Measurements from ENCODE around the gene PDLIM1.

The PDLIM1 gene

DNA sequence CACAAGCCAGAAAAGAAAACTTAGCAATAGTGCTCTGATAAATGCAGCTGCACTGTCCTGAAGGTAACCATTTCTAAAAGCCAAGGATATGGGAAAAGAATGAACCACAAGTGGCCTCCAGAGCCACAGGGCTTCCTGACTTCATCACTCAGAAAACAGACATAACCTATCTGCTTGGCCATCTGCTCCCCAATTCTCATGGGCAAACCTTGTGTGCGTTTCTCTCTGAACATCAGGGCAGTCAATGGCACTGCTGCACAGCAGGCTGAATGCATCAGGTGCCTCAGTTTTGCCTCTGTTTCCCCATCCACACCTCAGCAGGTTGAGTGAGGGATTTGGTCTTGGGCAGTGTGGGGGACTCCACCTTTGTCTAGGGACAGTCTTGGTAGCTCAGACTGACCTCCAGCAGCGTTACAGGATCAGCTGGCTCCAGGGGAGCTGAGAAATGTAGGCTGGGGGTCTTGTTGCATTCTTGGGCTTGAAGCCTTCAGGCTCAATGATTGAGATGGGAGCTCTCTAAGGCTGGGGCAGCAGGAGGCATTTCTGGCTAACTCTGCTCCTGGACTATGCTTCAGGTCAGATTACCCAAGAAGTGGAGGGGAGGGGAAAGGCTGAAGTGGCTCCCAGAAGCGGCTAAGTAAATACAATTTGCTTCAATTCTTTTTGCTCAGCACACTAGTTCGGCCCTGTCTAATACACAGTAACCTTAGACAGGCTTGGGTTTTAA lies 23.6 kb upstream of the PDLIM1 start:
- DNase-seq = no peak

DNA sequence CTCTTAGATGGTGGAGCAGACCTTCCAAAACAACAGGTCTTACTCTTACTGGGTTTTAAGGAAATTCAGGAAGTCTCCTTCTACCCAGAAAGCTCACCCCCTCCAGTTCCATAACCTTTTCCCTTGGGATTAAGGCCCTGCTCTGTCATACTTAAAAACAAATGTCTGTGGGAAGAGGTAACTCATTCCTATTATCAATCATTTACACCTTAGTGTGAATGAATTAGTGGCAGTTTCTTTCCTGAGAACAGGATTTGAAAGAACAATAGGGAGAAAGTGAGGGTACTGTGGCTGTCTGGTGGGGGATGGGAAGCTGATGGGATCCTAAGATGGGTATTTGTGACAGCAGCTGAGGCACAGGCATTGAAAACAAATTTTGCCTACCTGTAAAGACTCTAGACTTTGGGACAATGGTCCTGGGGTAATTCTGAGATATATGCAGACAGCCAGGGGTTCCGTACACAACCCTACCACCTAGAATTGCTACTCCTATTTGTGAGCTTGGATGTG lies 22.2 kb upstream of the PDLIM1 start:
- DNase-seq = no peak

DNA sequence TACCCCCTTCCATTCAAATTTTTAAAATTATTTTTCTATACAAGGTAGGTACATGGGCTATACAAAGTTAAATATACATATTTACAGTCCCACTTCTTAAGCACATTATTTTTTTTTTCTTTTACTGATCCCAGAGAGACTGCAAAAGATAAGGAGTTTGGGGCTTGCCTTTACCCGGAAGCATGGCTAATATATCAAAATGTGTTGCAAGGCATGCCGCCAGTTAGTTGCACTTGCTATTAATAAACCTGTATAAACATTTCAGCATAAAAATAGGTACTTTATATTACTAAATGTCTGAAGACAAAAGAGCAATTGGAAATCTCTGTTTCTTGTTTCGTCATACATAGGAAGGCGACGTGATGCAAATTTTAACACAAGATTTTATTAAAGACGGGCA lies 21.5 kb upstream of the PDLIM1 start:
- no peak for DNase-seq

DNA sequence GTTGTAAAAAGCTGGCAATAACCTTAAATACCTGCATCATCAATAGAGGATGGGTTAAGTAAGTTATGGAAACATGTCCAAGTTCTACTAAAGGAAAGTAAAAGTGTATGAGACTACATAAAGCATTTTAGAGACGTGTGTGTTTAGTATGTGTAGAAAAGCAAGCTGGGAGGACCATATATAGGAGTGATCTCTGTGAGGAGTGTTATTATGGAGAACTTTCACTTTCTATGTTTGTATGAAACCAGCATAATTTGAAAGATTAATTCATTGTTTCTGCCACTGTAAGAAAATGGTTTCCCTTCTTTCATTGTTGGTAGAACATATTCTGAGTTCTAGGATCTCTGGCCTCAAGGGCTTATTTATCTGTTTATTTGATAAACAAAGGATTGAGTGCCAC lies 19.2 kb upstream of the PDLIM1 start:
- no peak for DNase-seq

DNA sequence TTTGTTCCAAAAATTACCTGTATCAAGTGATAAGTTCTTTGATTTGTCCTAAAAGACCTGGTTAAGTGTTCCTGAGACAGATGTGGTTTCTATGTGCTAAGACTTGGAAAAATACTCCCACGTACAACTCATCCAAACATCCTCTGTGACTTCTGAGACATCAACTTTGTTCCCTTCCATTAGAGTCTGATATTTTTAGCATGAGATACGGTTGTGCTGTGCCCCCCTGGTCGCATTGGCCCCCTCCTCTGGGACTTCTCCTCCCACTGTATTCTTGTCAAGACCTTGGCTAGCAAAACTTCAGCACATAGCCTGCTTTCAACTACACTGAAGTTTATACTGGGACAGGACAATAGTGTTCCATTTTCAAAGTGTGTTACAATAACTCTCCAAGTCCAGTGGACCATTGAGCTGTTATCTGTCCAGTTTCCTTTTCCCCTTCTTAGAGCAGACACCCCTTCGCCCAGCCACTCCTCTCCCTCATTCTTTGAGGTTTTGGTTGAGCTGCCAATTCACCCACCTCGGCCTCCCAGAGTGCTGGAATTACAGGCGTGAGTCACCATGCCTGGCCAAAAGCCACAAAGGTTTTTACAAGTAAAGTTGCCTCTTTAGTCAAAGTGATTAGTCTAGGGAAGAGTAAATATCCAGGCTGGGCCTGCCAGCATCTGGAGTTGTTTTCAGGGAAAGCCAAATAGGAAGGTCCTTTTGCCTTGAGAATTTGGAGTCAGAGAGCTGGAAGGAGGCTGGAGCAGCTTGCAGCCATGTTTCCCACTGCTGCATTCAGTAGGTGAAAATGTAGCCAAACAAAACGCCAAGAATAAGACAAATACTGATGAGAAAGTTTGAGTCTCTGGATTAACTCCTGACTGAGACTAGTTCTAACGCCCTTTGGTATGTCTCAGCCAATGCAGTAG lies 17.8 kb upstream of the PDLIM1 start:
- DNase-seq = peak; percentile 99

DNA sequence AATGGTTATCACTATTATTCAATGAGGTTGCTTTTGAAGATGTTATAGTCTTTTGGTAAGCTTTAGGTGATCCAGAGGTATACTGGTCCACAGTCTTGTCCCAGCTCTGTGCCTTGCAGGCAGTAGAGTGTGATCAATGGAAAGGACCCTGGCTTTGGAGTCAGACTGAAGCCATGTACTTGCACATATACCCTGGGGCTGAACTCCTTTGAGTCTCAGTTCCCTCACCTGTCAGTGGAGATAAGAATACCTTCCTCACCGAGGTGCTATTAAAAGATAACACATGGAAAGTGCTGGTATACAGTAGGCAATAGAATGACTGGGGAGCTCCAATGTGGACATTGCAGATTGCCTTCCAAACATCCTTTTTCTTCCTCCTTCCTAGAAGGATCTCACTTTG lies 16.0 kb upstream of the PDLIM1 start:
- no peak for DNase-seq

DNA sequence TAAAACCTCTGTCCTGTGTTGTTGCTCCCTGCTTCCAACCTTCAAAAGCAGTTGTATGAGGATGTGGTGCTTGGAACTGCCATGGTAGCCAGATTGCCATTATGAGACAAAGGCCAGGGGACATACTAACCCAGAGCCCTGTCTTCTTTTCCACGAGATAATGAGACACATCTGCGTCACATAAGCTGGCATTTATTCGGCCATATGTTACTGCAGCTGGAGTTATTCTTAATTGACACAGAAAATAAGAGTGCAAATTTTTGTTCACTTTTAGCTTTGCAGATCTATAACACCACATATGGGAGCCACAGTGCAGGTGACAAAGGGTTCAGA lies 15.5 kb upstream of the PDLIM1 start:
- no peak for DNase-seq

DNA sequence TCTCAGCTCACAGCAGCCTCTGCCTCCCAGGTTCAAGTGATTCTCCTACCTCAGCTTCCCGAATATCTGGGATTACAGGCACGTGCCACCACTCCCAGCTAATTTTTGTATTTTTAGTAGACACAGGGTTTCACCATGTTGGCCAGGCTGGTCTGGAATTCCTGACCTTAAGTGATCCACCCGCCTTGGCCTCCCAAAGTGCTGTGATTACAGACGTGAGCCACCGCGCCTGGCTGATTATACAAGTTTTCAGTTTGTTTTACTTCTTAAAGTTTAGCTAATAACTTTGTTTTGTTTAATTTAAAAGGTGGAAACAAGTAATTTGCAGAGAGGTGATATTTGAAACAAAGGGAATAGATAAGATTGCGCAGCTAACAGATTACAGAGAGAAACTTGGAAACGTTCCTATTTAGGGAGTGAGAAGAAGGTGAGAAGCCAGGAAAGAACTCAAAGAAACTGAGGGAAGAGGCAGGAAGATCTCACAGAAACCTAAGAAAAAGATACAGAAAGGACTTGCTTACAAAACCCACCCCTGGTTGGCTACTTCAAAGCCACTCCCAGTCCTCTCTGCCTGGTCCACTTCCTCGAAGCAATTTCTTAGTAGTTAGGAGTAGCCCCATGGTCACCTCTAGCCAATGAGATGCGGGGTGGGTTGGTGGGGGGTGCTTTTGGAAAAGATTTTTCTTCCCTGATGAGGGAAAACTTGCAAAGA lies 15.0 kb upstream of the PDLIM1 start:
- DNase-seq = no peak

DNA sequence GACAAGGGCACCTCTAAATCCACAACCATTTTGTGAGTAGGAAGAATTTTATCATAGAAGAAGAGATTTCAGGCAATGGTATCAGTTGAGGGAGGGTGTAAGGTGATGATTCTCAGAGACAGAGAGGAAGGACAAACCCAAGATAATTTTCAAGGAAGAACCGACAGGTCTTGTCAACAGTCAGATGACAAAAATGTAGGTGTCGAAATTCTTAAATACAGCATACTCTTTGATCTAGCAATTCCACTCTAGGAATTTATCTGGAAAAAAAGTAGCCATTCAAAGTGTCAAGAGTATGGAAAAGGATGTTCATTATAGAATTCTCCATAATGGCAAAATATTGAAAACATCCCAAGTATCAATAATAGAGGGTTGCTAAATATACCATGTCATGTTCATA lies 14.2 kb upstream of the PDLIM1 start:
- no peak for DNase-seq

DNA sequence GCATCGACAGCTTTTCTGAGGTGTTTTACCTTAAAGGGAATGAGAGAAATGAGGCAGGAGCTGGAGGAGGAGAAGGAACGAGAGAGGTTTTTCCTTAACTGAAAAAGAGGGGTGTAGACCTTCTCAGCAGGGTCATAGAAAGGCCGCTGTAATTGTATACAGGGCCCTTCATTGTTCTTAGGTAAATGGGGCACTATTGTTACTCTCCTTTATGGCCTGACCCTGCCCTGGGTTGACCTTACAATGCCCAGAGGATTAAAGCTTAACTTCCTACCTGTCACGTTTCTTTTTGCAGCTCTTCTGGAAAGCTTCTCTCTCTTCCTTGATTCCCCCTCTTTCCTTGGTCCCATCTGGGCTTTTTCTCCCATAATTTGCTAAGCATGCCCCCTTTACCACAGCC lies 13.7 kb upstream of the PDLIM1 start:
- DNase-seq = no peak

DNA sequence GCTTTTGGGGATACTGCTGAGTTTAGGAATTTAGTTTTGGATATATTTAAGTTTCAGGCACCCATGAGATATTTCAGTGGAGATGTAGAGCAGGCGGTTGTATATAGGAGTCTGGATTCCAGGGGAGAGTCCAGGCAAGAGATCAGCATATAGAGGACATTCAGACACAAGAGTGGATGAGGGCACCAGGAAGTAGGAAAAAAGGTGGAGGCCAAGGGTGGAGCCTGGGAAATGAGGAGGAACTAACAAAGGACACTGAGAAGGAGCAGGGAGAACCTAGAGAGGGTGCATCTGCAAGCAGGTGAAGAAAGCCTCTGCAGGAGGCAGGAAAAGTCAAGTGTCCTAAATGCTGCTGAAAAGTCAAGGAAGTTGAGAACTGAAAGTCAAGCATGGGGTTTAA lies 13.1 kb upstream of the PDLIM1 start:
- no peak for DNase-seq

DNA sequence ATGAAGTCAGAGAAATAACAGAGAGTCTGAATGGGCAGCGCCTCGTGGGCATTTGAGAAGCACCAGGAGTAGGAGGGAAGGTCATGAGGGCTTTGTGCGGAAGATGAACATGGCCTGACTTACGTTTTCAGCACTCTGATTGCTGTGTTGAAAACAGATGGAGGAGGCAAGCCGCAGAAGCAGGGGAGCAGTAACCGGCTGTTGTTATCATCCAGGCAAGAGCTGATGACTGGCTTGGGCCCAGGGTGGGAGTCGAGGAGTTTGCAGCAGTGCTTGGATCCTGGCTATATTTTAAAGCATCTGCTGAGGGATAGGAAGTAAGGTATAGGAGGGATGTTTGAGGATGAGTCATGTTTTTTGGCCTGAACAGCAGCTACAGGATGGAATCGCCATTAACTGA lies 12.7 kb upstream of the PDLIM1 start:
- peak; percentile 30 for DNase-seq

DNA sequence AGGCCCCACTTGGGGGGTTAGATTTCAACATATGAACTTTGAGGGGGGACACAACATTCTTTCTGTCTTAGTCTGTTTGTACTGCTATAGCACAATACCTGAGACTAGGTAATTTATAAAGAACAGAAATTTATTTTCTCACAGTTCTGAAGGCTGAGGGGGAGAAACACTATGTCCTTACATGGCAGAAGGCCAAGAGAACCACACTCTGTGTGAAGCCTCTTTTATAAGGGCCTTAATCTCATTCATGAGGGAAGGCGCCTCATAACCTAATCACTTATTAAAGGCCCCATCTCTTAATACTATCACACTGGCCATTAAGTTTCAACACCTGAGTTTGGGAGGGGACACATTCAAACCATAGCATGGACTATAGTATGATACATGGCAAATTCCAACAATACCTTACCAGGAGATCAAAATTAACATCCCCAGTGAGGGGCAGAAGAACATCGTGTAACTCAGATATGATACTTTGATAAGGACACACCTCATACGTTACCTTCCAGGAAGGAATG lies 9.3 kb upstream of the PDLIM1 start:
- DNase-seq = no peak

DNA sequence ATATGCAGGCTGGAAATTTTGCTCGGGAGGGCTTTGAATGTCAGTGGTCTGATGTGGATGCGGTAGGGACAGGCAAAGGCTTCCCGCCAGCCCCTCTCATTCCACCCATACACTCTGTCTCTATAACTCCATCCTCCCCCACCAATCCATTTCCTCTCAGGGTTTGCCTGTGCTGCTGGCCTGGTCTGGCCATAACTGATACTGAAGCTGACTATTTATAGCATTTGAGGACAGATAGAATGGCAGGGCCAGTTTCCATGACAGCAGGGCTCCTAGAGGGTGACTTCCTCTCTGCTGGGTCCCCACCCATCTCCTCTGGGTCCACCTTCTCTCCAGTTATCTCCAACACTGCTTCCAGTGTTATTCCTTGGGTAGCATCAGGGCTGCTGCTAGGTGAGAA lies 6.6 kb upstream of the PDLIM1 start:
- no peak for DNase-seq

DNA sequence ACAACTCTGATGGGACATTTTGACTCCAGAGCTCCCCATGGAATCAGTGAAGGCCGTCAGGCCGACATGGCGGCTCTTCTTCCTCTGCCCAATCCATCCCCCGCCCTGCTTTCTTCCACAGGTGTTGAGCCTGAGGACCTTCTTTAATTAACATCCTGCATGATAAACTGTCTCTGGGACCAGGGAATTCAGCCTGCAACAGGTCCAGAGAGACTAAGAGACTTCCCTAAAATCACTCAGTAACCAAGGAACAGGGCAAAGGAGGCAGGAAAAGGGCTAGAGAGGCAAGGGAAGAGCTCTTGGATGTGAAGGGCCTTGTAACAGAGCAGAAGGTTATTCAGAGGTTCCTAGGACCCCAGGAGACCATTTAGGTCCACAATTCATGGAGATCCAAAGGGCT lies 6.0 kb upstream of the PDLIM1 start:
- DNase-seq = no peak

DNA sequence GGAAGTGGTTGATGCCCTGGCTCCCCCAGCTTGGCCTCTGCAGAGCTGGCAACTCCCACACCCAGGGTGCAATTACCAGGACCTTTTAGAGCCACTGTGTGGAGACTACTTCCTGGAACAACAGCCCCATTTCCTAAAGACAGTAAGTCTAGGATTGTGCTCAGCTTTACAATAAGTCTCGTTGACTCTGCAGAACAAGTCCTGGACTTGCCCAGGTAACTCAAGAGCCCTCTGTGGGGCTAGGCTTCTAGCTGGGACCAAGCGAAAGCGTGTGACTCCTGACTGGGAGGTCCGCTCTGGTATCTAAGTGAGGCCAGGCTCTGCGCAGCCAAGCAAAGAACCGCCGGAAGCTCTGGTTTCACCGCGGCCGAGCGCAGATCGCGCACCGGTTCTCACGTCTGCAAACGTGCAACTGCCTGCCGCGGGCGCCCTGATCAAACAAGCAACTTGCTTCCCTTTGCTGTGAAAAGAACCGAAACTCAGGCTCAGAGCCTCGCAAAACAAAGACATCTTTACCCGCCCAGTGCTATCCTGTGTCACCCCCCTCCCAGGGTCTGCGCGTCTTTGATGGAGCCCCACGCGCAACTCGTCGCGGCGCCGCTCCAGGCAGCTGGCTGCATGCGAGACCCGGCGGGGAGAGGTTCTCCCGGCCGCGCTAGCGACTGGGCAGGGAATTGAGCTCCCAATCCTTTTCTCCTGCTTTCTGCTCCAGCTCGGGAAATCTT lies 4.4 kb upstream of the PDLIM1 start:
- peak; percentile 59 for DNase-seq

DNA sequence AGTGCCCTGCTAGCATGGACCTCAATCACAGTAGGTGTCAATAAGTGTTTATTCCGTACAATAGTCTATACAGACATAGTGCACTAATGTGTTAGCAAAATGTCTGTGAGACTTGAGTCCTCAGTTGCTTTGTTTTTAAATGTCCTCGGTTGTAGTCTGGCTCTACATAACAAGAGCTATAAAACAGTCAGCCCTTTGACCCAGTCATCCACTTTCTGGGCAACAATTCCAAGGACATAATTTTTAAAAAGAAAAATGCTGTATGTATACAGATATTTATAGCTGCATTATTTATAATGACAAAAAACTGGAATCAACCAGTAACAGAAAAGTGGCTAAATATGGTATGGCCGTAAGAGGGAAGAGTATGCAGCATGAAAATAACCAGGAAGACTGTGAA lies 2.8 kb upstream of the PDLIM1 start:
- no peak for DNase-seq

DNA sequence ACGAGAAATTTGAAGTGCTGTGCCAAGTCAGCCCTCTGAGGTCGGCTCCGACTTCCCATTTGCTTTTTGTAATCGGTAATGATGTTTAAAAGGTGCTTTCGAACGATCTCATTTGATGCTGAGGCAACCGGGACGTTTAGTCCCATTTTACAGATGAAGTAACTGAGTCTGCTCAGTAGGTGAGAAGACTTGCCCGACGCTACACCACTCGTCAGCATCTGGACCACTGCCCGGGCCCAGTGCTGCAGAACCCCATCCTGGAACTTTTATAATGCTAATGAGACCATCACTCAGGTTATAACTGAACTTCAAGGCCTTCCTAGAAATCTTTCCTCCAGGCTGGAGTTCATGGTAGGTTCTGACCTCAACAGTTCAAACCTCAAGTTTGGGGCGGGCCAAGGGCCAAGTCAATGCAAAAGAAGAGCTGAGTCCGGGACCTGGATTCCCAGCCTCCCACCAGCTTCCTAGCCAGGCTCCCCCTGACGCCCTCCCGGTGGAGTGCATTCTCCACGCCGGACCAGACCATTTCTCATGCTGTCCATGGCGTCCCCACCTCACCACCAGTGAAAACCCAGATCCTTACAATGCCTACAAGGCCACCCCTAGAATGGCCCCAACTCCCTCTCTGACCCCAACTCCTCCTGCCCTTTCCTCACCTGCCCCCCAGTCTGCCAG lies 699 bp upstream of the PDLIM1 start:
- DNase-seq = no peak

DNA sequence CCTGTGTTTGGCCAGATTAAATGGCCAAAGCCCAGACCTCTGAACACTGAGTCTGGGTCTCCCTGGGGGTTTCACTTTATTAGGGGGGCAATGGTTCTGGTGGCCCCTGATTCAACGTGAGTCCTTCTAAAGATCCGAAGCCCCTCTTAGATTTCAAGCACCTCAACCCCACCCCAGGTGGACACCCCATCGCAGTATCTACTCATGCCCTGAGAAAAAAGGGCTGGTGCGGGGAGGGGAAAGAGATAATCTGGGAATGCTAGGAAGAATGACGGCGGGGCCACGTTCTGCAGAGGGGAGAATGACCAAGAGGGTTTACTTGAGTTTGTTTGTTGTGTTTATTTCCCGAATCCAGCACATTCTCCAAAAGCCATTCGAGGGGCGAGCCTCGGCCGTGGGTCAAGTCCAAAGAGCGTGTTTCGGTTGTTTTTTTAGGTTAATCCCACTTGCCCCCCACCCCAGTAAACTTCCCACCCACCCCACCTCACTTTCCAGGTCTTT lies 832 bp downstream of the PDLIM1 start:
- DNase-seq = no peak

DNA sequence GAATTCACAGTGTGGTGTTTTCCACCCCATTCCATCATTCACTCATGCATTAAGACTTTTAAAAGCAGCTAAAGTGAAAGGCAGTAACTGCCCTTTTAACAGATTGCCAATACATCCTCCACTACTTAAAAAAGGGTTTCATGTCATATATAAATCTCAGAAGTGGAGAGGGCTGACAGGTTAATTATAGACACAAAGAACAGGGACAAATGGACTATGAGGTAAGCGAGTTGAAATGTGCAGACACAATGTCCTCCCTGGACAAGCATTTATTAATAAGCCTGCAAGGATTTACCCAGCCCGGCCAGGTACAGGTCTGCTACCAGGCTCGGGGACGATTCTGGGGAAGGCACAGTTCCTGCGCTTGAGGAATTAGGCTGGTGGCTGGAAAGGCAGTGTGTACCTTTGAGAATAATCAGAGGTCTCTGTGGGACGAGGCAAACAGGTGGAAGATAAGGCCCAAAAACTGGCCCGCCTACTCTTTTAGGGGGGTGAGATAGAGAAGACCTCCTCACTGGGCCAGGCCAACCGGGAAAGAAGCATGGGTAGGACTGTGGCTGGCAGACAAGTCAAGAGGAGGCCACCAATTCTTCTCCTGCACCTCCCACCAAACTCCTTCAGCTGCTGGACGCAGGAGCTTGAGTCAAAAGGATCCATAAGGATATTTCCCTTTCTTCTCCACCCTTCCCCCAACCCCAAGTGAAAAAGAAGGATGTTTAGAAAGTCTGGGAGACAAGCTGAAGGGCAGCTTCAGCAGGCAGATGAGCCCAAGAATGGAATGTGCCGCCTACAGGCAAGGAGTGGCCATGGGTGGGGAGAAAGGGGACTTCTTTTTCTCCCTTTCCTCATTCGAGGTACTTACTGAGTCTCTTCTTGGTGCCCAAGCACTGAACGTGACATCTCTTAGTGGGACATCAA lies 1.5 kb downstream of the PDLIM1 start:
- peak; percentile 77 for DNase-seq

DNA sequence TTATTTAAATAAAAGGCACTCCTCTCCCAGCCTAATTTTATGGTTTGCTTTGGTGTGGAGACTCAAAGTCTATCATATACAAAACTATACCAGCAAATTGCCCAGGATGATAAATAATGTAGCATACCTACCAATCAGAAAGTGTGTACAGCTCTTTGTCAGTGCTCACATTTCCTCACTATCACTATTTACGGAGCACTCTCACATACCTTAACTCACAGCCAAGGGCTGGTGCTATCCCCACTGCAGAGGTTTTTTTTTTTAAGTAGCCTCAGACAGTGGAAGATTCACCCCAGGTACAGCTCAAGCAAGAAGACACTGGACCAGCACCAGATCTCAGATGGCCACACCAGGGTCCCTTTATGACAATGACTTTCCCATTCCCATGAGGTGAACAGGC lies 2.5 kb downstream of the PDLIM1 start:
- no peak for DNase-seq

Measured in EL (cell line).